CD4-positive, alpha-beta T cell (primary cell): Measurements from ENCODE around the gene CAPZB. TPM values are rescaled to one million over a fixed set of nuclear protein-coding genes. Genes with fewer than 3 reads are reported as not detected.

ENCODE experiments used
- ATAC-seq: fragments of 200-7000 bp; cut with Tn5 transposase; one replicate; pipeline ENCODE4 v1.10.0; 2022; ENCODE audit warnings: mild to moderate bottlenecking; ENCODE audit not compliant: poor library complexity
- CTCF ChIA-PET: fragments of 350-600 bp; sonication (Branson Sonifier 250); formaldehyde crosslinking; loops from one replicate; lab custom pipeline; 2021; ENCODE audit warnings: antibody characterized with exemption, inconsistent platforms; lab: Charles Lee
- POLR2A ChIA-PET: fragments of 350-600 bp; sonication (Branson Sonifier 250); formaldehyde crosslinking; loops from one replicate; lab custom pipeline; 2021; ENCODE audit warnings: antibody characterized with exemption, inconsistent platforms; lab: Charles Lee
- DNase-seq, 14 experiments: peaks; one replicate each; pipeline ENCODE4 v3.0.0-alpha.2; 2013 to 2020; ENCODE audit warnings: mixed read lengths in 2 of 14
- H3K27ac ChIP-seq, 2 donors: one replicate each; pipeline versions ENCODE4 v1.5.1 to v1.7.0; 2013; ENCODE audit warnings: low read length in 2 of 2, low read depth in 1 of 2, mild to moderate bottlenecking in 1 of 2
- H3K27me3 ChIP-seq, 2 experiments: 1 replicate in 1 of 2; 2 replicates in 1 of 2; pipeline versions ENCODE4 v1.6.1 to v1.7.0; 2013; ENCODE audit warnings: low read length in 2 of 2, control low read depth in 1 of 2, mild to moderate bottlenecking in 1 of 2, moderate library complexity in 1 of 2; ENCODE audit not compliant: insufficient read depth in 2 of 2, control insufficient read depth in 1 of 2
- H3K36me3 ChIP-seq: one replicate; pipeline ENCODE4 v1.6.1; 2013; ENCODE audit warnings: low read length, control low read depth; ENCODE audit not compliant: insufficient read depth
- H3K4me1 ChIP-seq: one replicate; pipeline ENCODE4 v1.6.1; 2013; ENCODE audit warnings: low read length, control low read depth; ENCODE audit not compliant: insufficient read depth
- H3K4me3 ChIP-seq: one replicate; pipeline ENCODE4 v1.5.1; 2013; ENCODE audit warnings: mild to moderate bottlenecking, low read length, moderate library complexity
- H3K9me3 ChIP-seq, 2 experiments: 1 replicate in 1 of 2; 2 replicates in 1 of 2; pipeline versions ENCODE4 v1.6.1 to v1.7.0; 2013; ENCODE audit warnings: low read length in 2 of 2, mild to moderate bottlenecking in 2 of 2, control low read depth in 1 of 2, moderate library complexity in 1 of 2; ENCODE audit not compliant: control insufficient read depth in 1 of 2, insufficient read depth in 1 of 2
- H3K27ac Mint-ChIP-seq: one replicate; pipeline ENCODE4 v1.8.0; 2020; ENCODE audit warnings: mixed read lengths
- H3K27me3 Mint-ChIP-seq: one replicate; pipeline ENCODE4 v1.8.0; 2021; ENCODE audit warnings: mixed read lengths
- H3K36me3 Mint-ChIP-seq: one replicate; pipeline ENCODE4 v1.8.0; 2021; ENCODE audit warnings: low read depth, mixed read lengths
- H3K4me1 Mint-ChIP-seq: one replicate; pipeline ENCODE4 v1.8.0; 2021; ENCODE audit warnings: low read depth, mixed read lengths
- H3K4me3 Mint-ChIP-seq: one replicate; pipeline ENCODE4 v1.8.0; 2020; ENCODE audit warnings: mild to moderate bottlenecking, mixed read lengths
- H3K9me3 Mint-ChIP-seq: one replicate; pipeline ENCODE4 v1.8.0; 2020; ENCODE audit warnings: mixed read lengths
- CTCF ChIP-seq: fragments of 200-600 bp; IDR thresholded peaks from one replicate; pipeline ENCODE4 v1.8.0; 2022; ENCODE audit warnings: antibody characterized with exemption, mild to moderate bottlenecking
- intact Hi-C, 2 experiments: fragments of 100-400 bp; cut with DNase I in 1 of 2; cut with micrococcal nuclease in 1 of 2; formaldehyde crosslinking; loops; one replicate each; pipeline versions ENCODE4 v1.15.1 to v1.9.0; 2023 to 2025; cut with DNase I, micrococcal nuclease
- total RNA-seq, 174 experiments: library from RNA in 2 of 174; stranded (reverse) in 2 of 174; gene quantifications; one replicate each; pipeline ENCODE4 v1.2.3 and lab custom pipeline; 2021 to 2026

The CAPZB gene
- total RNA-seq, 2 experiments from 2014 or later, result 168 to 173 TPM

- H3K4me3 Mint-ChIP-seq, result no peak overlapping the region
- no peak for DNase-seq
- H3K27me3 Mint-ChIP-seq, result no peaks in the 10 kb centered on the region
- no peak overlapping the region for H3K27ac Mint-ChIP-seq
- Histone ChIP-seq H3K27me3 (no peaks in the 10 kb centered on the region), H3K36me3 (peaks cover 12% of the 10 kb centered on the region), H3K4me3 (no peak overlapping the region), H3K27ac (no peak overlapping the region), H3K9me3 (no peaks in the 10 kb centered on the region), H3K4me1 (no peaks in the 10 kb centered on the region)
- intact Hi-C loops, result no loop called here
- TF ChIP-seq CTCF, result no peak
- CTCF ChIA-PET, result no interaction called here
- H3K9me3 Mint-ChIP-seq, result no peaks in the 10 kb centered on the region
- no peaks in the 10 kb centered on the region for H3K4me1 Mint-ChIP-seq
- POLR2A ChIA-PET, result no interaction called here
- ATAC-seq, result no peak
- H3K36me3 Mint-ChIP-seq, result no peaks in the 10 kb centered on the region
Measured at GRCh38 chr1:19327736-19328135, 157.6 kb downstream of the CAPZB start.

GRCh38 chr1:19327301-19327700 lies 158.0 kb downstream of the CAPZB start:
- Histone ChIP-seq H3K4me3 (no peak overlapping the region), H3K9me3 (no peaks in the 10 kb centered on the region), H3K27me3 (no peaks in the 10 kb centered on the region), H3K36me3 (peaks cover 15% of the 10 kb centered on the region), H3K4me1 (no peaks in the 10 kb centered on the region), H3K27ac (no peak overlapping the region)
- ChIA-PET POLR2A (no interaction called here), CTCF (no interaction called here)
- Mint-ChIP-seq H3K36me3 (peaks cover 3% of the 10 kb centered on the region), H3K4me3 (no peak overlapping the region), H3K9me3 (no peaks in the 10 kb centered on the region), H3K4me1 (no peaks in the 10 kb centered on the region), H3K27me3 (no peaks in the 10 kb centered on the region), H3K27ac (no peak overlapping the region)
- intact Hi-C loops, result no loop called here
- DNase-seq (no peak), ATAC-seq (no peak)
- no peak for TF ChIP-seq CTCF

- ATAC-seq (no peak), DNase-seq (no peak)
- no peaks in the 10 kb centered on the region for H3K9me3 ChIP-seq
- no peaks in the 10 kb centered on the region for H3K9me3 Mint-ChIP-seq
- ChIA-PET POLR2A (no interaction called here), CTCF (no interaction called here)
- H3K36me3 Mint-ChIP-seq, result peaks cover 9% of the 10 kb centered on the region
- intact Hi-C loops, result no loop called here
- no peak for TF ChIP-seq CTCF
- H3K36me3 ChIP-seq, result peaks cover 17% of the 10 kb centered on the region
- H3K4me3 ChIP-seq, result no peak overlapping the region
- no peak overlapping the region for H3K4me3 Mint-ChIP-seq
- H3K27ac ChIP-seq, result no peak overlapping the region
- H3K4me1 Mint-ChIP-seq, result no peaks in the 10 kb centered on the region
- no peaks in the 10 kb centered on the region for H3K27me3 Mint-ChIP-seq
- no peak overlapping the region for H3K27ac Mint-ChIP-seq
- no peaks in the 10 kb centered on the region for H3K27me3 ChIP-seq
- H3K4me1 ChIP-seq, result no peaks in the 10 kb centered on the region
Measured at GRCh38 chr1:19326748-19327065, 158.6 kb downstream of the CAPZB start.
